A673 (cell line): Measurements from ENCODE around the gene RASSF4.

Experiments used
- CTCF ChIP-seq: fragments of 300-800, 200-600 bp; sonication (generic); conservative IDR thresholded peaks from 2 replicates; pipeline ENCODE4 v1.5.1; 2017; ENCODE audit warnings: low read depth, mild to moderate bottlenecking, antibody characterized with exemption, low read length, moderate library complexity, mixed read lengths
- EZH2 ChIP-seq: fragments of 200-600 bp; sonication (generic); IDR thresholded peaks from 2 replicates; pipeline ENCODE4 v1.6.1; 2017; ENCODE audit warnings: borderline replicate concordance, low read depth, mild to moderate bottlenecking, mixed read lengths, antibody characterized with exemption, low read length; ENCODE audit not compliant: poor library complexity, severe bottlenecking

GRCh38 chr10:44959247-44960087, at the start of gene RASSF4:
- TF ChIP-seq EZH2 (no peak), CTCF (no peak)
